OCI-LY1 (cell line): ENCODE measurements around the gene CAPN11.

Source experiments
- H2AFZ ChIP-seq: fragments of 200-600 bp; sonication (generic), shearing (Covaris generic); 2 replicates; pipeline ENCODE4 v1.6.0; 2014; ENCODE audit warnings: antibody characterized with exemption, mild to moderate bottlenecking, low read length
- H3F3A ChIP-seq: fragments of 200-600 bp; sonication (generic), shearing (Covaris generic); 2 replicates; pipeline ENCODE4 v1.6.0; 2014; ENCODE audit warnings: mild to moderate bottlenecking, antibody characterized with exemption, low read length, moderate library complexity; ENCODE audit not compliant: insufficient read depth
- H3K27ac ChIP-seq: fragments of 200-600 bp; sonication (generic); 2 replicates; pipeline ENCODE4 v1.5.1; 2014; ENCODE audit warnings: low read length, mixed run types, mild to moderate bottlenecking, low read depth; ENCODE audit not compliant: poor library complexity, severe bottlenecking
- H3K27me3 ChIP-seq: fragments of 200-600 bp; sonication (generic); 2 replicates; pipeline ENCODE4 v1.6.0; 2014; ENCODE audit warnings: antibody characterized with exemption, mild to moderate bottlenecking, low read length, moderate library complexity; ENCODE audit not compliant: insufficient read depth
- H3K36me3 ChIP-seq: fragments of 200-600 bp; sonication (generic); 2 replicates; pipeline ENCODE4 v1.6.1; 2014; ENCODE audit warnings: mild to moderate bottlenecking, antibody characterized with exemption, low read length, moderate library complexity, mixed read lengths; ENCODE audit not compliant: insufficient read depth
- H3K4me1 ChIP-seq: fragments of 200-600 bp; sonication (generic); 2 replicates; pipeline ENCODE4 v1.5.1; 2014; ENCODE audit warnings: mild to moderate bottlenecking, low read length, moderate library complexity; ENCODE audit not compliant: insufficient read depth, severe bottlenecking
- H3K4me2 ChIP-seq: fragments of 200-600 bp; sonication (generic), shearing (Covaris generic); 2 replicates; pipeline ENCODE4 v1.6.1; 2014; ENCODE audit warnings: low read length
- H3K4me3 ChIP-seq: fragments of 200-600 bp; sonication (generic); 2 replicates; pipeline ENCODE4 v1.5.1; 2014; ENCODE audit warnings: low read length, low read depth, mild to moderate bottlenecking, mixed read lengths; ENCODE audit not compliant: poor library complexity, severe bottlenecking
- H3K79me2 ChIP-seq: fragments of 200-600 bp; shearing (Covaris generic); 2 replicates; pipeline ENCODE4 v1.6.1; 2016; ENCODE audit warnings: mixed run types, low read length, mixed read lengths; ENCODE audit not compliant: insufficient read depth
- H3K9ac ChIP-seq: fragments of 200-600 bp; sonication (generic), shearing (Covaris generic); 2 replicates; pipeline ENCODE4 v1.6.1; 2014; ENCODE audit warnings: mild to moderate bottlenecking, low read length, mixed read lengths
- H3K9me2 ChIP-seq: fragments of 200-600 bp; sonication (generic), shearing (Covaris generic); 2 replicates; pipeline ENCODE4 v1.6.1; 2014; ENCODE audit warnings: low read depth, mild to moderate bottlenecking, low read length, mixed read lengths
- H3K9me3 ChIP-seq: fragments of 200-600 bp; shearing (Covaris generic); 2 replicates; pipeline ENCODE4 v1.6.1; 2014; ENCODE audit warnings: low read length, mixed read lengths
- H4K20me1 ChIP-seq: fragments of 200-600 bp; sonication (generic), shearing (Covaris generic); 2 replicates; pipeline ENCODE4 v1.6.0; 2016; ENCODE audit warnings: mild to moderate bottlenecking, low read length; ENCODE audit not compliant: insufficient read depth
- CTCF ChIP-seq: fragments of 200-600 bp; sonication (generic), shearing (Covaris generic); IDR thresholded peaks from 2 replicates; pipeline ENCODE4 v1.5.1; 2017; ENCODE audit warnings: mild to moderate bottlenecking, antibody characterized with exemption, low read length, moderate library complexity, mixed read lengths
- EZH2 ChIP-seq: fragments of 200-600 bp; sonication (generic), shearing (Covaris generic); IDR thresholded peaks from 2 replicates; pipeline ENCODE4 v1.8.0; 2017; ENCODE audit warnings: borderline replicate concordance, mixed run types, mild to moderate bottlenecking, antibody characterized with exemption, low read length, moderate library complexity, mixed read lengths

CAPN11 gene

GRCh38 chr6:44221961-44222335 is 63.3 kb downstream of the CAPN11 start:
- peaks cover 10% of the 10 kb centered on the region for H3F3A ChIP-seq
- no peak overlapping the region for H3K4me2 ChIP-seq
- H3K9me2 ChIP-seq = no peaks in the 10 kb centered on the region
- peaks cover 61% of the 10 kb centered on the region for H3K4me1 ChIP-seq
- no peaks in the 10 kb centered on the region for H3K9me3 ChIP-seq
- H3K4me3 ChIP-seq = no peak overlapping the region
- H4K20me1 ChIP-seq = no peaks in the 10 kb centered on the region
- H2AFZ ChIP-seq = no peak overlapping the region
- H3K27ac ChIP-seq = peak overlapping the region; percentile 74
- H3K79me2 ChIP-seq = no peaks in the 10 kb centered on the region
- H3K36me3 ChIP-seq = no peaks in the 10 kb centered on the region
- no peak for TF ChIP-seq CTCF
- TF ChIP-seq EZH2 = no peak
- no peak overlapping the region for H3K9ac ChIP-seq
- H3K27me3 ChIP-seq = no peaks in the 10 kb centered on the region

- Histone ChIP-seq H3K9ac (peak overlapping the region; percentile 60; the same call in 1 of the 2 replicates), H4K20me1 (no peaks in the 10 kb centered on the region), H3K27ac (no peak overlapping the region), H3K27me3 (no peaks in the 10 kb centered on the region), H3F3A (peaks cover 10% of the 10 kb centered on the region), H3K4me3 (peak overlapping the region; percentile 89), H3K9me3 (no peaks in the 10 kb centered on the region), H3K4me1 (peaks cover 61% of the 10 kb centered on the region), H3K36me3 (no peaks in the 10 kb centered on the region), H3K4me2 (peak overlapping the region; percentile 87), H2AFZ (no peak overlapping the region), H3K9me2 (no peaks in the 10 kb centered on the region), H3K79me2 (no peaks in the 10 kb centered on the region)
- TF ChIP-seq CTCF = no peak; the same call in 1 of the 2 replicates
- TF ChIP-seq EZH2 = no peak
Measured at GRCh38 chr6:44222486-44223318, 64.1 kb downstream of the CAPN11 start.

GRCh38 chr6:44223319-44224028 is 64.9 kb downstream of the CAPN11 start, which contains the start of gene SLC29A1:
Gene SLC29A1, plus strand, starts transcription at chr6:44223595. Its CDS starts 3,719 bp downstream, at chr6:44227314.
- H3K27ac ChIP-seq = peak within 1 kb of the TSS; percentile 12
- no peak within 1 kb of the TSS for H2AFZ ChIP-seq
- peaks cover 1% of the 10 kb centered on the region; the same call in 1 of the 2 replicates for H3K36me3 ChIP-seq
- TF ChIP-seq EZH2 = no peak
- no peak for TF ChIP-seq CTCF
- peaks cover 6% of the 10 kb centered on the region for H3F3A ChIP-seq
- peak within 1 kb of the TSS; percentile 93 for H3K9ac ChIP-seq
- no peaks in the 10 kb centered on the region for H4K20me1 ChIP-seq
- peaks cover 55% of the 10 kb centered on the region for H3K4me1 ChIP-seq
- no peaks in the 10 kb centered on the region for H3K27me3 ChIP-seq
- H3K9me2 ChIP-seq = no peaks in the 10 kb centered on the region
- H3K4me2 ChIP-seq = peak within 1 kb of the TSS; percentile 87
- H3K9me3 ChIP-seq = no peaks in the 10 kb centered on the region
- H3K79me2 ChIP-seq = no peaks in the 10 kb centered on the region
- H3K4me3 ChIP-seq = peak within 1 kb of the TSS; percentile 89
